HG03108 (cell line): Measurements from ENCODE around the gene GCAT.
A peak's percentile ranks its signal among the peaks of the same experiment; 100 is the strongest.

Source experiments
- ATAC-seq: cut with Tn5 transposase; IDR thresholded peaks from one replicate; pipeline ENCODE4 v1.9.1; 2021; ENCODE audit warnings: moderate library complexity; ENCODE audit not compliant: unreplicated experiment

Gene GCAT

GRCh38 chr22:37809672-37810333, 2.1 kb downstream of the GCAT start:
- ATAC-seq = no peak

- no peak for ATAC-seq
Measured at GRCh38 chr22:37811867-37812266, 4.1 kb downstream of the GCAT start.

GRCh38 chr22:37812869-37813678, 5.3 kb downstream of the GCAT start:
- no peak for ATAC-seq

- ATAC-seq = no peak
Measured at GRCh38 chr22:37815593-37815992, 7.9 kb downstream of the GCAT start.

GRCh38 chr22:37816543-37817180, 8.9 kb downstream of the GCAT start:
- no peak for ATAC-seq

- no peak for ATAC-seq
Measured at GRCh38 chr22:37817705-37818408, 10.1 kb downstream of the GCAT start.

- peak; percentile 51 for ATAC-seq
Measured at GRCh38 chr22:37818409-37819104, 10.8 kb downstream of the GCAT start.

- ATAC-seq = no peak
Measured at GRCh38 chr22:37819105-37819433, 11.3 kb downstream of the GCAT start.

- ATAC-seq = no peak
Measured at GRCh38 chr22:37820350-37820749, 12.6 kb downstream of the GCAT start.

GRCh38 chr22:37822079-37822833, 14.5 kb downstream of the GCAT start:
- ATAC-seq = no peak

GRCh38 chr22:37823134-37823985, 15.6 kb downstream of the GCAT start, which contains the start of gene GALR3:
TSS of gene GALR3 (plus strand) at chr22:37823382. CDS start at chr22:37823407, 25 bp downstream.
- no peak for ATAC-seq

- no peak for ATAC-seq
Measured at GRCh38 chr22:37824674-37825641, 17.2 kb downstream of the GCAT start.

GRCh38 chr22:37827056-37827455, 19.3 kb downstream of the GCAT start:
- ATAC-seq = no peak

- no peak for ATAC-seq
Measured at GRCh38 chr22:37830093-37830842, 22.5 kb downstream of the GCAT start.

- ATAC-seq = no peak
Measured at GRCh38 chr22:37831472-37831871, 23.7 kb downstream of the GCAT start.

- no peak for ATAC-seq
Measured at GRCh38 chr22:37832022-37832857, 24.5 kb downstream of the GCAT start.
